ENCODE results near the gene PHGDH. TPM values are rescaled to one million over a fixed set of nuclear protein-coding genes. Genes with fewer than 3 reads are reported as not detected.
A peak's percentile ranks its signal among the peaks of the same experiment; 100 is the strongest.
"Not testable (repeated sequence)": the region's sequence is repeated elsewhere in the genome, so short reads cannot be mapped to it uniquely, and the experiment has no call there.

The PHGDH gene
- total RNA-seq, 1 donor from 2014 or later = 151 TPM

DNA sequence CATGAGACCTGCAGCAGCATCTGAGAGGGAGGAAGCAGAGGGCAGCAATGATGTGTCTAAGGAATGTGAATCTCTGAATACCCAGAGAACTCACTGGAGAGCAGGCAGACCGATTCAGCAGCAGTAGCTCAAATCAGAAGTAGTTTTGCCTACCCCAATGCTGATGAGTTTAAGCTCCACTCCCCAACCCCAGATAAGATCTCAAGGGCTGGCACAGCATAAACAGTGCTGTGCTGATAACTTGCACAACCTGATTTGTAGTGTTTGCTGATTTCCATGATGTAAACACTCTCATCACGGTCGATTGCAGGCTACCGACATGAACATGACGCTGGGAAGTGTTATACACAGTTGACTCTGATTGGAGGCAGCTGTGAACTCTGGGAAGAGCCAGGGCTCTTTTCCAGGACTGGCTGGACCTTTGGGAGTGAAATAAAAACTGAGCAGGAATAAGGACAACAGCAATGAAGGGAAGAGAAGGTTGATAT lies 68.2 kb downstream of the PHGDH start:
- TF ChIP-seq, protein P1, sequence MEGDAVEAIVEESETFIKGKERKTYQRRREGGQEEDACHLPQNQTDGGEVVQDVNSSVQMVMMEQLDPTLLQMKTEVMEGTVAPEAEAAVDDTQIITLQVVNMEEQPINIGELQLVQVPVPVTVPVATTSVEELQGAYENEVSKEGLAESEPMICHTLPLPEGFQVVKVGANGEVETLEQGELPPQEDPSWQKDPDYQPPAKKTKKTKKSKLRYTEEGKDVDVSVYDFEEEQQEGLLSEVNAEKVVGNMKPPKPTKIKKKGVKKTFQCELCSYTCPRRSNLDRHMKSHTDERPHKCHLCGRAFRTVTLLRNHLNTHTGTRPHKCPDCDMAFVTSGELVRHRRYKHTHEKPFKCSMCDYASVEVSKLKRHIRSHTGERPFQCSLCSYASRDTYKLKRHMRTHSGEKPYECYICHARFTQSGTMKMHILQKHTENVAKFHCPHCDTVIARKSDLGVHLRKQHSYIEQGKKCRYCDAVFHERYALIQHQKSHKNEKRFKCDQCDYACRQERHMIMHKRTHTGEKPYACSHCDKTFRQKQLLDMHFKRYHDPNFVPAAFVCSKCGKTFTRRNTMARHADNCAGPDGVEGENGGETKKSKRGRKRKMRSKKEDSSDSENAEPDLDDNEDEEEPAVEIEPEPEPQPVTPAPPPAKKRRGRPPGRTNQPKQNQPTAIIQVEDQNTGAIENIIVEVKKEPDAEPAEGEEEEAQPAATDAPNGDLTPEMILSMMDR (IDR thresholded peaks at IDR 0.05; ENCODE audit: unreplicated experiment) = no peak
- no peak overlapping the region for H3K4me3 Mint-ChIP-seq
- H3K9me3 Mint-ChIP-seq = no peaks in the 10 kb centered on the region
- H3K27ac Mint-ChIP-seq = peak overlapping the region; percentile 71
- no peaks in the 10 kb centered on the region for H3K27me3 Mint-ChIP-seq (ENCODE audit: low read depth)
- H3K4me1 Mint-ChIP-seq = peaks cover 49% of the 10 kb centered on the region
- no peak for DNase-seq (ENCODE audit: low spot score in 2 of 2, unreplicated experiment in 2 of 2)
- H3K36me3 Mint-ChIP-seq = no peaks in the 10 kb centered on the region

- peaks cover 58% of the 10 kb centered on the region for H3K4me1 Mint-ChIP-seq
- no peak overlapping the region for H3K27ac Mint-ChIP-seq
- no peaks in the 10 kb centered on the region for H3K36me3 Mint-ChIP-seq
- DNase-seq (ENCODE audit: low spot score in 2 of 2, unreplicated experiment in 2 of 2) = no peak
- no peak overlapping the region for H3K4me3 Mint-ChIP-seq
- H3K27me3 Mint-ChIP-seq (ENCODE audit: low read depth) = no peaks in the 10 kb centered on the region
- no peaks in the 10 kb centered on the region for H3K9me3 Mint-ChIP-seq
- TF ChIP-seq, protein P1 (IDR thresholded peaks at IDR 0.05; ENCODE audit: unreplicated experiment) = no peak
These were observed 69.9 kb downstream of the PHGDH start for GRCh38 chr1:119781434-119782210.

GRCh38 chr1:119782631-119783325 lies 71.0 kb downstream of the PHGDH start:
- no peaks in the 10 kb centered on the region for H3K36me3 Mint-ChIP-seq
- H3K27me3 Mint-ChIP-seq (ENCODE audit: low read depth) = no peaks in the 10 kb centered on the region
- no peak overlapping the region for H3K4me3 Mint-ChIP-seq
- TF ChIP-seq, protein P1 (IDR thresholded peaks at IDR 0.05; ENCODE audit: unreplicated experiment) = no peak
- peak overlapping the region; percentile 86 for H3K27ac Mint-ChIP-seq
- H3K4me1 Mint-ChIP-seq = peaks cover 63% of the 10 kb centered on the region
- no peak for DNase-seq (ENCODE audit: low spot score in 2 of 2, unreplicated experiment in 2 of 2)
- no peaks in the 10 kb centered on the region for H3K9me3 Mint-ChIP-seq

DNA sequence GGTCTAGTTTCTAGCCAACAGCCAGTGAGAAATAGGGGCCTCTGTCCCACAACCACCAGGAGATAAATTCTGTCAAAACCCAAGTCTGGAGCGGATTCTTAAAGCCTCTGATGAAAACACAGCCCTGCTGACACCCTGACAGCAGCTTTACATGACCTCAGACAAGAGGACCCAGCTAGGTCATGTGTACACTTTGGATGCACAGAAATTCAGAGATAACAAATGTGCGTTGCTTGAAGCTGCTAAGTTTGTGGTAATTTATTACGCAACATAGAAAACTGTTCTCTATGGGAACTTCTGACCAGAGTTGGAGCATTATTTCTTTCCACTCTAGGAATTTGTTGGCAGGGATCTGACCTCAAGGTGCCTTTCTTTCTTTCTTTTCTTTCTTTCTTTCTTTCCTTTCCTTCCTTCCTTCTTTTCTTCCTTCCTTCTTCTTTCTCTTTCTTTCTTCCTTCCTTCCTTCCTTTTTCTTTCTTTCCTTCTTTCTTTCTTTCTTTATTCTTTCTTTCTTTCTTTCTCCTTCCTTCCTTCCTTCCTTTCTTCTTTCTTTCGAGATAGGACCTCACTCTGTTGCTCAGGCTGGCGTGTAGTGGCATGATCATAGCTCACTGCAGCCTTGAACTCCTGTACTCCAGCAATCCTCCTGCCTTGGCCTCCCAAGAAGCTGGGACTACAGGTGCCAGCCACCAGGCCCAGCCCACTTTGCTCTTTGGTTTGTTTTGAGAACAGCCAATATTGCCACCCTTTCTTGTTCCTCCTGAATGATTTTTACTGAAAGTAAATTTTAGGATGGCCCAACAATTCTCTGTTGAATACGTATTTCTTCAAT lies 71.8 kb downstream of the PHGDH start:
- no peaks in the 10 kb centered on the region for H3K36me3 Mint-ChIP-seq
- H3K27ac Mint-ChIP-seq = peak overlapping the region; percentile 86
- no peak for DNase-seq (ENCODE audit: low spot score in 2 of 2, unreplicated experiment in 2 of 2)
- H3K9me3 Mint-ChIP-seq = no peaks in the 10 kb centered on the region
- no peaks in the 10 kb centered on the region for H3K27me3 Mint-ChIP-seq (ENCODE audit: low read depth)
- TF ChIP-seq, protein P1 (IDR thresholded peaks at IDR 0.05; ENCODE audit: unreplicated experiment) = no peak
- H3K4me3 Mint-ChIP-seq = no peak overlapping the region
- H3K4me1 Mint-ChIP-seq = peaks cover 69% of the 10 kb centered on the region

- no peaks in the 10 kb centered on the region for H3K9me3 Mint-ChIP-seq
- H3K36me3 Mint-ChIP-seq = no peaks in the 10 kb centered on the region
- peaks cover 75% of the 10 kb centered on the region for H3K4me1 Mint-ChIP-seq
- DNase-seq (ENCODE audit: low spot score in 2 of 2, unreplicated experiment in 2 of 2) = no peak
- H3K4me3 Mint-ChIP-seq = no peak overlapping the region
- TF ChIP-seq, protein P1 (IDR thresholded peaks at IDR 0.05; ENCODE audit: unreplicated experiment) = no peak
- no peaks in the 10 kb centered on the region for H3K27me3 Mint-ChIP-seq (ENCODE audit: low read depth)
- peak overlapping the region; percentile 68 for H3K27ac Mint-ChIP-seq
These were observed 72.6 kb downstream of the PHGDH start for GRCh38 chr1:119784191-119784781.

DNA sequence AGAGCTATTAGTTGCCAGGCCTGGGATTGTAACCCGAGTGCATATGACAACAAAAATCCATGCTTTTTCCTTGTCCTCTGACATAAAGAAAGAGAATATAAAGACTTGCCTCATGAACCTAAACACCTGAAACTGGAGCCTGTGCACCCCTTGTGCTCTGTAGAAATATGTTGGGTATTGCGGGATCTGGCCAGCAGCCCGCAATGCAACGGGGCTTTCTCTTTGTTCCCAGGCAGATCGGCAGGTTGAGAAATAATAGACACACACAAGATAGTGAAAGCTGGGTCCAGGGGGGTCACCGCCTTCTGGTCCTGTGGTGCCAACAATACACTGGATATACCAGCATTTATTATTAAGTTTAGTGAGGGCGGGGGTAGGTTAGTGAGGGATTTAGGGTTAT lies 74.3 kb downstream of the PHGDH start:
- not testable (repeated sequence) for H3K36me3 Mint-ChIP-seq; H3K4me3 Mint-ChIP-seq; H3K27me3 Mint-ChIP-seq (ENCODE audit: low read depth); DNase-seq (ENCODE audit: low spot score in 2 of 2, unreplicated experiment in 2 of 2); H3K27ac Mint-ChIP-seq; H3K9me3 Mint-ChIP-seq
- H3K4me1 Mint-ChIP-seq = peaks cover 72% of the 10 kb centered on the region

GRCh38 chr1:119786473-119787050 lies 74.8 kb downstream of the PHGDH start:
- DNase-seq (ENCODE audit: low spot score in 2 of 2, unreplicated experiment in 2 of 2); H3K36me3 Mint-ChIP-seq; H3K27ac Mint-ChIP-seq; H3K9me3 Mint-ChIP-seq; H3K27me3 Mint-ChIP-seq (ENCODE audit: low read depth); H3K4me3 Mint-ChIP-seq: not testable (repeated sequence)
- peaks cover 77% of the 10 kb centered on the region for H3K4me1 Mint-ChIP-seq
